ENCODE data around the gene ASTN1. TPM values are rescaled to one million over a fixed set of nuclear protein-coding genes. Genes with fewer than 3 reads are reported as not detected.

ASTN1 gene
- total RNA-seq, 2 experiments from 2014 or later: not detected

DNA sequence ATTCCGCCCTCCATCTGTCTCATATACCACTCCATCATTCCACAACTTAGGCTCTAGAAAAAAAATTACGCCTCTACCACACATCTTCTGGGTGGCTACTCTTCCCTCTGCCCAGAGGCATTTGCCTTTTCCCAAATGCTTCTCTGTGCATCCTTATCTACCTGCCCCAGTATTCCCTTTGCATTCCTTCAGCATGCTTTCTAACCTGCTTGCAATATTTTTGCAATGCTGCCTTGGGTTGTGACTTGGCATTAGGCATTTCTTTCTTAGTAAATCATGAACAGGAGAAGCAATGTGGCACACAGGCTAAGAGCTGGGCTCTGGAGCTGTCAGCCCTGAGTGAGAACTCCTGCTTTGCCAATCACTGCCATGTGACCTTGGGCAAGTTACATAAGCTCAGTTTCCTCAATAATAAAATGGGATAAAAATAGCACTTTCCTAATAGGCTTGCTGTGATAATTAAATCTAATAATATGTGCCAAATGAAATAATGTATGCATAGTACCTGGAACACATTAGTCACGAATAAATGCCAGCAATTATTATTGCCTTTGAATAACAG, 276.0 kb downstream of the ASTN1 start:
- H3K4me3 ChIP-seq (ENCODE audit: low read depth, low read length, poor library complexity, severe bottlenecking): no peak overlapping the region
- ChIA-PET POLR2A (interaction anchor here (0.5 kb wide), 1 partner anchor 619 kb away, joined by 3 read pairs; no protein-coding TSS in a partner anchor), CTCF (ENCODE audit: unreplicated experiment) (no interaction called here)
- intact Hi-C loops (cut with micrococcal nuclease; ENCODE audit: unreplicated experiment): loop anchor here (10.0 kb wide), 1 partner anchor 514 kb away; no protein-coding TSS in a partner anchor
- no TSS peak for BruUV-seq (replicated peaks)
- no peak overlapping the region for H2AFZ ChIP-seq (ENCODE audit: low read length)
- H4K20me1 ChIP-seq (ENCODE audit: insufficient read depth, low read length): no peaks in the 10 kb centered on the region
- H3K79me2 ChIP-seq (ENCODE audit: insufficient read depth, low read depth, low read length): no peaks in the 10 kb centered on the region
- no peak overlapping the region for H3K4me2 ChIP-seq (ENCODE audit: low read length)
- no peaks in the 10 kb centered on the region for H3K36me3 ChIP-seq (ENCODE audit: insufficient read depth, low read length)
- H3K9me3 ChIP-seq (ENCODE audit: low read length): no peaks in the 10 kb centered on the region
- TF ChIP-seq EZH2phosphoT487 (IDR thresholded peaks at IDR 0.05; ENCODE audit: borderline replicate concordance, low read depth, low read length): no peak
- TF ChIP-seq, protein P1, sequence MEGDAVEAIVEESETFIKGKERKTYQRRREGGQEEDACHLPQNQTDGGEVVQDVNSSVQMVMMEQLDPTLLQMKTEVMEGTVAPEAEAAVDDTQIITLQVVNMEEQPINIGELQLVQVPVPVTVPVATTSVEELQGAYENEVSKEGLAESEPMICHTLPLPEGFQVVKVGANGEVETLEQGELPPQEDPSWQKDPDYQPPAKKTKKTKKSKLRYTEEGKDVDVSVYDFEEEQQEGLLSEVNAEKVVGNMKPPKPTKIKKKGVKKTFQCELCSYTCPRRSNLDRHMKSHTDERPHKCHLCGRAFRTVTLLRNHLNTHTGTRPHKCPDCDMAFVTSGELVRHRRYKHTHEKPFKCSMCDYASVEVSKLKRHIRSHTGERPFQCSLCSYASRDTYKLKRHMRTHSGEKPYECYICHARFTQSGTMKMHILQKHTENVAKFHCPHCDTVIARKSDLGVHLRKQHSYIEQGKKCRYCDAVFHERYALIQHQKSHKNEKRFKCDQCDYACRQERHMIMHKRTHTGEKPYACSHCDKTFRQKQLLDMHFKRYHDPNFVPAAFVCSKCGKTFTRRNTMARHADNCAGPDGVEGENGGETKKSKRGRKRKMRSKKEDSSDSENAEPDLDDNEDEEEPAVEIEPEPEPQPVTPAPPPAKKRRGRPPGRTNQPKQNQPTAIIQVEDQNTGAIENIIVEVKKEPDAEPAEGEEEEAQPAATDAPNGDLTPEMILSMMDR (conservative IDR thresholded peaks at IDR 0.05; ENCODE audit: low read length): no peak
- H3K9me2 ChIP-seq (ENCODE audit: insufficient read depth, low read length): no peaks in the 10 kb centered on the region
- H3K4me1 ChIP-seq (ENCODE audit: insufficient read depth, low read length, poor library complexity, severe bottlenecking): no peaks in the 10 kb centered on the region
- DNase-seq (ENCODE audit: low spot score): no peak
- no peak overlapping the region for H3K27ac ChIP-seq (ENCODE audit: low read depth, low read length, poor library complexity, severe bottlenecking)

DNA sequence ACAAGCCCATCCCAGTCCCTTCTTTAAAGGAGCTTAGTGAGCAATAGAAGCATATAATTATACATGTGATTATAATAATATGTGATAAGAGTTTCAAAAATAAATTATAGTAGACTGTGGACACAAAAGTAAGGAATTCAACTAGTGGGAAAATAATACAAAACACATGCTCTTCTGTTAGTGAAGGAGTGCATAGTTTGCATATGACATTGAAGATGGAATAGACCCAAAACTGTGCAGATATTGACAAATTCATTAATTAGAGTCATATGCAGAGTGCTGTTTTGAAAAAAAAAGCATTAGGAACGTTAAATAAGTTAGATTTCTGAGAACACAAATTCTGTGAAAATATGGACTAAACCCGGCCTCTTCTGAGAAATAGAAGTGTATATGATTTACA, 278.8 kb downstream of the ASTN1 start:
- Histone ChIP-seq H3K27ac (ENCODE audit: low read depth, low read length, poor library complexity, severe bottlenecking) (no peak overlapping the region), H3K4me1 (ENCODE audit: insufficient read depth, low read length, poor library complexity, severe bottlenecking) (no peaks in the 10 kb centered on the region), H3K4me3 (ENCODE audit: low read depth, low read length, poor library complexity, severe bottlenecking) (no peak overlapping the region), H2AFZ (ENCODE audit: low read length) (no peak overlapping the region), H3K36me3 (ENCODE audit: insufficient read depth, low read length) (no peaks in the 10 kb centered on the region), H3K9me2 (ENCODE audit: insufficient read depth, low read length) (no peaks in the 10 kb centered on the region), H4K20me1 (ENCODE audit: insufficient read depth, low read length) (no peaks in the 10 kb centered on the region), H3K79me2 (ENCODE audit: insufficient read depth, low read depth, low read length) (no peaks in the 10 kb centered on the region), H3K4me2 (ENCODE audit: low read length) (no peak overlapping the region), H3K9me3 (ENCODE audit: low read length) (no peaks in the 10 kb centered on the region)
- TF ChIP-seq, protein P1 (conservative IDR thresholded peaks at IDR 0.05; ENCODE audit: low read length): no peak
- TF ChIP-seq EZH2phosphoT487 (IDR thresholded peaks at IDR 0.05; ENCODE audit: borderline replicate concordance, low read depth, low read length): no peak
- CTCF ChIA-PET (ENCODE audit: unreplicated experiment): no interaction called here
- BruUV-seq (replicated peaks): no TSS peak
- no peak for DNase-seq (ENCODE audit: low spot score)
- POLR2A ChIA-PET: interaction anchor here (0.6 kb wide), 1 partner anchor 935 kb away, joined by 3 read pairs; no protein-coding TSS in a partner anchor
- intact Hi-C loops (cut with micrococcal nuclease; ENCODE audit: unreplicated experiment): loop anchor here (10.0 kb wide), 1 partner anchor 511 kb away; no protein-coding TSS in a partner anchor

DNA sequence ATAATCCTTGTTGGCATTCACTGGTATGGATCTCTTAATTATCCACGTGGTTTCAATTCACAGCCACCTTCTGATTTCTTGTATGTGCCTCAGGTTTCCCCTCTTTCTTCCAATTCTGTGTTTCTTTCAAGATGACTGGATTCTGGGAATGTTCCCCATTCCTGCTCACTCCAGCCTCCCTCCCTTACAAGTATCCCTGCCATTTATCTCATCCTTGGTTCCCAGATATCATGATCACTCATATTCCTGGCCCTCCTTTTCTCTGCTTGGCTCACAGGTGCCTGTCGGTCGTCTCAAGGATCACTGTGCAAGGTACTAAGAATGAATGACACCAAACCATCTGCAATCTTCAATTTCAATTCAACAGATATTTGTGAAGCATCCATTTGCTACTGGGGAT, 279.2 kb downstream of the ASTN1 start:
- CTCF ChIA-PET (ENCODE audit: unreplicated experiment): no interaction called here
- Histone ChIP-seq H3K9me3 (ENCODE audit: low read length) (no peaks in the 10 kb centered on the region), H3K27ac (ENCODE audit: low read depth, low read length, poor library complexity, severe bottlenecking) (no peak overlapping the region), H4K20me1 (ENCODE audit: insufficient read depth, low read length) (no peaks in the 10 kb centered on the region), H2AFZ (ENCODE audit: low read length) (no peak overlapping the region), H3K9me2 (ENCODE audit: insufficient read depth, low read length) (no peaks in the 10 kb centered on the region), H3K4me3 (ENCODE audit: low read depth, low read length, poor library complexity, severe bottlenecking) (no peak overlapping the region), H3K79me2 (ENCODE audit: insufficient read depth, low read depth, low read length) (no peaks in the 10 kb centered on the region), H3K4me1 (ENCODE audit: insufficient read depth, low read length, poor library complexity, severe bottlenecking) (no peaks in the 10 kb centered on the region), H3K4me2 (ENCODE audit: low read length) (no peak overlapping the region), H3K36me3 (ENCODE audit: insufficient read depth, low read length) (no peaks in the 10 kb centered on the region)
- TF ChIP-seq, protein P1 (conservative IDR thresholded peaks at IDR 0.05; ENCODE audit: low read length): no peak
- TF ChIP-seq EZH2phosphoT487 (IDR thresholded peaks at IDR 0.05; ENCODE audit: borderline replicate concordance, low read depth, low read length): no peak
- POLR2A ChIA-PET: no interaction called here
- intact Hi-C loops (cut with micrococcal nuclease; ENCODE audit: unreplicated experiment): loop anchor here (10.0 kb wide), 1 partner anchor 511 kb away; no protein-coding TSS in a partner anchor
- DNase-seq (ENCODE audit: low spot score): no peak
- BruUV-seq (replicated peaks): no TSS peak

All from OCI-LY7 (cell line).